Midbrain (tissue), 1 donor: ENCODE results near the gene SRMS.

Source experiments
- DNase-seq: peaks from one replicate; lab custom pipeline; 2025; lab: John Stamatoyannopoulos, UW

Gene SRMS

DNA sequence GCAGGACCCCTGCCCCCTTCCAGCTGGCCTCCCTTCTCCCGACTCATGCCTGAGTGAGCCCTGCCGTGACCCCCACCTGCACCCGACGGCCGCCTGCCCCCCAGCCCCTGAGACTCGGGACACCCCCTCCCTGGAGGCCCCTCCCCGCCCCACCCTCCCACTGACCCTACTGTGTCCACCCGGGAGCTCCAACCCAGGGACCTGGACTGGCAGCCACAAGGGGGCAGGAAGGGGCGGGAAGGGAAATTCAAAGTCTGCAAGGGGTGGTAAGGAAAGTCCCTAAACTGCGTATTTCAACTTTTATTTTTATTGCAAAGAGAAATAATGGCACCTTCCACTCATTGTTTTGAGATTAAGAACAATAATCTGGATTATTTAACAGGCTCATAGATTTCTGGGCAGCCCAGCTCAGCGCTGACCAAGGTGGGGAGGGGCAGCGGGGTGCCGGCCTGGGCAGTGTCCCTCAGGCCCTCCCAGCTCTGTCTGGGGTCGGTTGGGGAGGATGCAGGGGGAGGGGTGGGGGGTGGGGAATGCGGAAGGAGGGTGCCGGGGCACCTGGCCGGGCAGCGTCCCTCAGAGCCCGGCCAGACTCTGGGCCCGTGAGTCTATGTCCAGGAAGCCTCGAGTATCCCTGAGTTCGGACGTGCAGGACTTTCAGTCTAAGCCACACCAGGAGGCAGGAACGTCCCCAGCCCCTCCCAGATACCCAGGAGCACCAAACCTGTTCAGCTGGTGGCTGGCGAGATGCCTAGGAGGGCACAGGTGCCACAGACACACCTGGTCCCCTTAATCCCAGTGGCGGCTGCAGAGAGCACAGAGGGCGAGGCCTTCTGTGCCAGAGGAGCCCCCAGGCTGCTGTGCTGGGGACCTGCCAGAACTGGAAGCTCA lies 9.1 kb downstream of the SRMS start:
- DNase-seq = no peak

DNA sequence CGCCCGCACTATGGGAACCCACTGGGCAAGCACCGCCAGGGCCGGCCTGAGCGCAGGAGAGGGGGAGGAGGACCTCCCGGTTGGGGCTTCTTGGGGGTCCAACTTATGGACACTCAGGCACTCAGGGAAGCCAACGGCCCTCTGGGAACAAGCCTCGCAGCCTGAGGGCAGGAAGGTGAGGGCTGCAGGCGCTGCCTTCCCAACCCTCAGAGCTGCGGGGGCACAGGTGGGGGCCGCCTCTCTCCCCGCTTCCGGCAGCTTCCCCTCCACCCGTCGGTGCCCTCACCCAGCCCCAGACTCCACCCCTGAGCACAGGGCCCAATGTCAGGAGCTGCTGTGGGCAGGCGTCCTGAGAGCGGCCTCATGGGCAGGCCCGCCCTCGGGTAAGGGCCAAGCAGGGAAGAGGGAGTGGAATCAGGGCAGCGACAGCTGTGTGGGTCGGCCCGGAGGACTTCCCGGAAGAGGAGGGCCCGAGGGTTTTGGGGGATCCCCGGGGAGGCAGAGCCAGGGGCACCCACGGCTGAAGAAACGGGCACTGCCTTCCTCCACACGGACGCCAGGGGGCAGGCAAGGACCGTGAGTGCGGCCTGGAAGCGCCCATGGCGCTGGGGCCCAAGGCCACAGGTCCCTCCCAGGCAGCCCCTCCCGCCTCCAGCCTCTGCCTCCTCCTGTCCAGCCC lies 9.9 kb downstream of the SRMS start:
- peak; percentile 67 for DNase-seq

DNA sequence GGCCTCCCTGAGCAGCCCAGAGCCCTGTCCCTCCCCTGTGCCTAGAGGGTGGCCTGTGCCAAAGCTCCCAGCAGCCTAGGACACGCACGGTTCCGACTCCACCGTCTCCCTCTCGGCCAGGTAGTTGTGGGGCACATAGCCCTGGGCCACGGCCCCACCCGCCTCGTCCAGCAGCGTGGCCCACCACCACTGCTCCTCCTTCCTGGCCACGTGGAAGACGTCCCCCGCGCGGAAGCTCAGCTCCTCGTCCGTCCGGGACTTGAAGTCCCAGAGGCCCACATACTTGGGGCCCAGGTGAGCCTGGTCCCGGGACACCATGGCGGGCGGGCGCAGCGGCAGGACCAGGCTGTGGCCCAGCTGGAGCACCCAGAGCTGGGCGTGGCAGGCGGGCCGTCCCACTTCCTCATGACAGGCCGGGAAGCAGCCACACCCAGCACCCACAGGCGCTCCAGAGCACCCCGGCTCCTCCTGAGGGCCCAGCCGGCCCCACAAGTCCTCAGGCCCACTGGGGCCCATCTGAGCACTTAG lies 10.5 kb downstream of the SRMS start, which contains the start of gene PTK6:
TSS of gene PTK6 (minus strand) at position 380 of the 528 bp plus-strand sequence. CDS start at position 318, 62 bp downstream.
- no peak for DNase-seq

DNA sequence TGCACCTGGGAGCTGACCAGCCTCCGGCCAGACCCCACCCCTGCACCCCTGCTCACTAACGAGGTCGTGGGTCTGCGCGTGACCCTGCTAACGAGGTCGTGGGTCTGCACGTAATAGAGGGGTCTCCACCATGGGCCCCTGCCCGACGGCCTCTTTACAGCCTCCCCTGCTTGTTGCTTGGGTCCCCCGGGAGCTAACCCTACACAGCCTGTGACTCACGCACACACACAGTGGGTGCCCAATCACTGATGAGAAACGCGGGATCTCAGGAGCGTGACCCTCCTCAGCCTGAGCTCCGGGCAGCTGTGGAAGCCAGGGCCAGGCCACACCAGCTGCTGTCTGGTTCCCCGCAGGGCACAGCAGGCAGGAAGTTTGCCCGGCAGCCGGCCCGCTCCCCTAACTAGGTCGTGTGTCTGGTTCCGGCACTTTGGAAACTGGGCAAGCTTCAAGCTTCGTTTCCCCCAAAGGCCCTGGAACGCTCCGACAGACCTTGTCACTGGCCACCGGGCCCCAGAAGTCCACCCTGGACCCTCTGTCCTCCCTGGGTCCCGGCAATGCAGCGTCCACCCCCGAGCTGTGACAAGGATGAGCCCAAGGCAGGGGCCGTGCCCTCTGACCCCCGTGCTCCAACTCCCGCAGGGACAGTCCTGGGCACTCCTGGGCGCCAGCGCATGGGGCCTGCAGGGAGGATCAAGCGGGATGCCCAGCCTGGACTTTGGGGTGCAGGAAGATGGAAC lies 11.1 kb downstream of the SRMS start:
- no peak for DNase-seq

DNA sequence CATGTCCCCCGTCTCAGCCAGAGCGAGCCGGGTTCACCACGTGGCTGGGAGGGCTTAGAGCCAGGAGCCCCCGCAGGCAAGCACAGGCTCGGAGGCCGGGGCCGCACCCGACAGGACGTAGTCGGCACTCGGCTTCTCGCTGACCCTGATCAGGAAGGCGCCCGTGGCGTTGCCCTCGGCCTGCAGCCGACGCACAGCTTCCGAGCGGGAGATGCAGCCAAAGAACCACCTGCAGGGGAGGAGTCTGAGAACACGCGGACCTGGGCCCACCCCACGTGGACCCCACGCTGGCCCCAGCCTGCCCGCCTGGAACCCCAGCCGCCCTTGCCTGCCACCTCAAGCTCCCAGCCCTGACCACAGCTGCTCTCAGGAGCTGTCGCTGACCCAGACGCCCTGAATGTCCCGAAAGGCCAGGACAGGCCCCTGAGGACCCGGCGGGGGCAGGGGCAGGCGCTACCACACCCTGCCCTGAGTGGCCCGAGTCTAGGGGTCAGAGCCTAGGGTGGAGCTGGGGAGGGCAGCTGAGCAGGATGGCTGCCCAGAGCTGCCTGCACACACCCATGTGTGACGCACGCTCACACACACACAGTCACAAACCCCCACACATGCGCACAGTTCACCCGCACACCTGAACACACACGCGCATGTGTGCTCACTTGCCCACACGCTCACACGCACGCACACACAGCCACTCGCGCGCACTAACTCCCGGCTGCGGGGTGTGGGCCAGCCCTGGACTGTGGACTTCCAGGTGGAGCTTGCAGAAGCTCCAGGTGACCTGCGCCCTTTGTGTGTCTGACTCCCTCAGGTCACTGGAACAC lies 12.5 kb downstream of the SRMS start:
- DNase-seq = no peak

DNA sequence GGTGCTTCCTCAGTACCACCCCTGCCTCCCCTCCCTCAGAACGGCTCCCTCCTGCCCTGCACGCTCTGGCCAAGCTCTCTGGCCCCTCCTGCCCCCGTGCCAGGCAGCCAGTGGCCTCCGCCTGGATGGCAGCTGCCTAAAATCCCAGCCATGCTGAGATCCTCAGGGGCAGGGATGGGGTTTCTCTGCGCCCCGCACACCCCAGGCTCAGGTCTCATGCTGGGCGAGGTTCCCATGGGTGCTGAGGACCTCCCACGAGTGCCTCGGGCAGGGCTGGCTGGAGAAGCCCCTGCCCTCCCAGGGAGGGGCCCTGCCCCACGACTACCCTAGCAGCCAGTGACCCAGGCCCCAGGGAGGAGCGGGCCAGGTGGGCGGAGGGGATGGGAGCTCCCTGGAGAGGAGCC lies 13.1 kb downstream of the SRMS start:
- DNase-seq = no peak

DNA sequence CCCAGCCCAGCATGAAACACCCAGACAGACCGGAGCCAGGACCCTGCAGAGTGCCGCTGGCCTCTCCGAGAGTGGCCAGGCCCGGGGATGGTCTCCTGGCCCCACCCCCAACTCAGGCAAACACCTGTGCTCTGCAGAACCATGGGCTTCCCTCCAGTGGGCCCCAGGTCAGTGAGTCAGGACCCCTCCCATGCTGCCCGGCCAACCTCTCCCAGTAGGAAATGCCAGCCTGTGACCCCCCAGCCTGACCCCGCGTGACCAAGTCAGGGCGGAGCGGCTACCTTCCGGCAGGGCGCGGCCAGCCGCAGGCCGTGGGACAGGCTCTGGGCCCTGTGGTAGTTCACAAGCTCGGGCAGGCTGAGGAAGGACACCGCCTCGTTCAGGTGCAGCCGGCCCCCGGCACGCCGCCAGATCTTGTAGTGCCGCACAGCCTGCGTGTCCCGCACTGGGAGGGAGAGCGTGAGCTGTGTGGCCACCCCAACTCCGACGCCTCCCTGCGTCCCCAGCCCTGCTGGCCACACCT lies 13.6 kb downstream of the SRMS start:
- no peak for DNase-seq

DNA sequence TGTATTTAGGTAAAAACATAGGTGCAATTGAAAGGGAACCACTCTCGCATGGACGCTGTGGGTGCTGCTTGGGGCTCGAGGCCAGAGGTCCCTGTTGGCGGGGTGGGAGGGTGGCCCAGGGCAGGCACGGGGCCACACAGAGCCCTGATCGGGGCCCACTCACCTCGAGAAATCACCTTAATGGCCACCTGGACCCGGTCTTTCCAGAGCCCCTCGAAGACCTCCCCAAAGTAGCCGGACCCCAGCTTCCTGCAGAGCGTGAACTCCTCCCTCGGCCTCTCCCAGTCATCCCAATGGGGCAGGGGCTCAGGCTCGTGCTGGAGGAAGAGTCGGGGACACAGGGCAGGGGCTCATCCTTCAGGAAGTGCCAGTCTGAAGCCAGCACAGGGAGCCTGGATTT lies 14.2 kb downstream of the SRMS start:
- DNase-seq = no peak

DNA sequence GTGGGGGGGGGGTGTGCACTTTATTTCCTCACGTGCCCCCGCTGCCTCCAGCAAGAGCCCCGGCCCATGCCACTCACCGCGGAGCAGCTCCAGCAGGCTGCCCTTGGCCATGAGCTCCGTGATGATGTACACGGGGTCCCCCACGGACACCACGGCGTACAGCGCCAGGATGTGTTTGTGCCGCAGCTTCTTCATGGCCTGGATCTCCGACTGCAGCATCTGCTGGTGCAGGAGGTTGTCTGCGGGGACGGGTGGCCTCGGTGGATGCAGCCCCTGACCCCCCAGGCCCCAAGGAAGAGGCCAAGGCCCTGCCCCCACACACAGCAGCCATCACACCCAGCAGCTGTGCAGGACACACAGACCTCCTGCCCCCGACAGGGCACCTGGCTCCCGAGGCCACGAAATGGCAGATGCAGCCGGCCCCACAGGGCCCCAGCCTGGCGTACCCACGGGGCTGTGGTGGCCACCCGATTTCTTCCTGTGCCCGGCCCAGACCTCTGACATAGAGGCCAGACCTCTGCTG lies 15.0 kb downstream of the SRMS start:
- DNase-seq = no peak

DNA sequence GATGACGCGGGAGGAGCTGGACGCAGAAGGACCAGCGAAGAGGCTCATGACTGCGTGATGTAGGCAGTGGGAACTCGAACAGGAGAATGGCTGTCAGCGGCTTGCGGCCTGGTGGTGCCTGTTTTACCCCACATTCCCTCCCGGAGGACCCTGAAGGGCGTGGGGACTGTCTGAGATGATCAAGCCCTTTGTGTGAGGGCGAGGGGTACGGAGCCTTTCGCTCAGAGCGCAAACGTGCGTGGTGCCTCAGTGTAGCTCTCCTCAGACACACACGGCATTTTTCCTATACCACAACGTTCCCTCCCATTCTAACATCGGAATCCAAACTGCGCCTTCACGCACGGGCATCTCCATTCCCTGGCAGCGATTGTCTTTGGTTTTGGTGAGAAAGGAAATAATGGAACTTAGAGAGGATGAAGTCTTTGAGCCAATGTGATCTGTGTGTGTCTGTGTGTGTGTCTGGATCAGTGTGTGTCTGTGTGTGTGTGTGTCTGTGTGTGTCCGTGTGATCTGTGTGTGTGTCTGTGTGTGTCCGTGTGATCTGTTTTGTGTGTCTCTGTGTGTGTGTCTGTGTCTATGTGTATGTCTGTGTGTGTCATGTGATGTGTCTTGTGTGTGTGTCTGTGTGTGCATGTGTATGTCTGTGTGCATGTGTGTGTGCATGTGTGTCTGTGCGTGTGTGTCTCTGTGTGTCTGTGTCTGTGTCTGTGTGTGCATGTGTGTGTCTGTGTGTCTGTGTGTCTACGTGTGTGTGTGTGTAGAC lies 15.7 kb downstream of the SRMS start:
- DNase-seq = no peak

DNA sequence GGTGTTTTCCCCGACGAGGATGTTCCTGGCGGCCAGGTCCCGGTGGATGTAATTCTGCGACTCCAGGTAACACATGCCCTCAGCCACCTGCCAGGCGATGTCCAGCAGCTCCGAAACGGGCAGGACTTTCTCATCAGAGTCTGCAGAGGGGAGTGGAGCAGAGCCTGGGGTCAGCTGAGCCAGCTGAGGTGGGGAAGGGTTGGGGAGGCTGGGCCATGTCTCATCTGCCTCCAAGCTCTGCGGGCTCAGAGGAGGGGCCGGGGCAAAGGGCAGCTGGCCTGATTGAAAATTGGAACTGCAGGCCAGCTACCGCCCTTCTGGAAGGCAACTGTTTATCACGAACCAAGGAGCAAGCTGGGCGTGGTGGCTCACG lies 16.8 kb downstream of the SRMS start:
- no peak for DNase-seq

DNA sequence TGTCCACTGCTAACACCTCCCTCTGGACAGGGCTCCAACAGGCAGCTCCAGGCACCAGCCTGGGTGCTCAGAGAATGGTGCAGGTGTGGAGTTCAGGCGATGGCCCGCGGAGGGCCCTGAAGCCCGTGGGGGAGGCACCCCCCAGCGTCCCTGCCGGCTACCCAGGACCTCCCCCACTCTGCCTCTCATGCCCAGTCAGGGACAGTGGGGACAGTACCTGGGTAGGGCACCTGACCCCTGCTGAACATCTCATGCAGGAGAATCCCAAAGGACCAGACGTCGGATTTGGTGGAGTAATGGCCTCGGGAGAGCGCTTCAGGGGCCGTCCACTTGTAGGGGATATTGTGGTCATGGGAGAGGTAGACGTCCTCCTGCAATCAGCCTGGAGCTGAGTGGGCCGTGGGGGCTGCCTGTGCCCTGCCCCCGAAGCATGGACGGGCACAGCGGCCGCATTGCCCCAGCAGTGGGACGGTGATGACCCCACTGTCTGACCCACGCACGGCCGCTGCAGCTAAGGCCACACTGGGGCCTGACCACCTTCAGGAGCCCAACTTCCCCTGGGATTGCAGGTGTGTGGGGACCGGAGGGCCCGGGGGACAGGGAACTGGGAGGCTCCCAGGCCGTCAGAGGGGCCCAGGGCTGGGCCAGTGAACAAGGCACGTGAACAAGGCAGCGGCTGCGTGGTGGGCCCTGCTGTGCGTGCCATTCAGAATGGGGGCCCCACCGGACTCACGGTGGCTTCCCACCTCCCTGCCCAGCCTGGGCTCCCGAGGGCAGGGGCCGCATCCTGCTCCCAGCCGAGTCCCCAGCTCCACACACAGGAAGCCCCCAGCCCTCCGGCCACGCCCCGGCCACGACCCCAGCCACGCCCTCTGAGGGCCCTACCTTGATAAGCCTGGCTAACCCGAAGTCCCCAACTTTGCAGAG lies 17.4 kb downstream of the SRMS start:
- no peak for DNase-seq

DNA sequence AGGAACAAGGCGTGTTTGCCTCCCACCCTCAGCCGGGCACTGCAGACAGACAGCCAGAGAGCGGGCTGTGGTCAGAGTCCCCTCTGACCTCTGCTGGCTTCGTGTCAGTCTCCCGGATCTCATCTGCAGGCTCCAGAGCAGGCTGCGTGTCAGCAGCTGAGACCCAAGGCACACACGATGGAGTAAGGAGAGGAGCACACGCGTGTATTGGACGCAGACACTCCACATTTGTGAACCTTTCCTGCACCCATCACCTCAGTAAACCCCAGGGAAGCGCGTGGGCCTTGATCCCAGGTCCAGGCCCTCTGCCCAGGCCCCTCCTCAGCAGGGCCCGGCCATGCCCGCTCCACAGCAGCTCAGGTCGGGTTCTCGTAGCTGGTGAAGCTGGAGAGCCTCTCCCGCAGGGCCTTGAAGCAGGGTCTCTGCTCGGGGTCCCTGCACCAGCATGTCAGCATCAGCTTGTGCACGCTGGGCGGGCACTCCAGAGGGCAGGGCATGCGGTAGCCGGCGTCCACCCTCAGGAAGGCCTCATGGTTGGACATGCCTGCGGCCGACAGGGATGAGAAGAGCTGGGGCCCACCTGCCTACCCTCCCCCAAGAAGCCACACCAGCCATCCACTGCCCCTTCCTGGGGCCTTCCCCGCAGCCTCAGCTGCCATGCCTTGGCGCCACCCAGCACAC lies 18.2 kb downstream of the SRMS start:
- DNase-seq = no peak

DNA sequence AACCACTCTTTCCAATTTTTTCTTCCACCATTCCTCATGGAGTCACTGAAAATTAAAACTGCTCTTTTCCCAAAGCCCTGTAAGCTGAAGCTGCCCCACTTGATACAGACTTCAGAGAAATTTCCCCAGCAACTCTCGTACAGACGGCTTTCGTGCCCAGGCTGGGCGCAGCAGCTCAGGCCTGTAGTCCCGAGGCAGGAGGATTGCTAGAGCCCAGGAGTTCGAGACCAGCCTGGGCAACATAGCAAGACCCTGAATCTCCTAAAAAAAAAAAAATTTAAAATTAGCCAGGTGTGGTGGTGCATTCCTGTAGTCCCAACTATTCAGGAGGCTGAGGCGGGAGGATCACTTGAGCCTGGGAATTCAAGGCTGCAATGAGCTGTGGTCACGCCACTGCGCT lies 20.4 kb downstream of the SRMS start:
- DNase-seq = no peak

DNA sequence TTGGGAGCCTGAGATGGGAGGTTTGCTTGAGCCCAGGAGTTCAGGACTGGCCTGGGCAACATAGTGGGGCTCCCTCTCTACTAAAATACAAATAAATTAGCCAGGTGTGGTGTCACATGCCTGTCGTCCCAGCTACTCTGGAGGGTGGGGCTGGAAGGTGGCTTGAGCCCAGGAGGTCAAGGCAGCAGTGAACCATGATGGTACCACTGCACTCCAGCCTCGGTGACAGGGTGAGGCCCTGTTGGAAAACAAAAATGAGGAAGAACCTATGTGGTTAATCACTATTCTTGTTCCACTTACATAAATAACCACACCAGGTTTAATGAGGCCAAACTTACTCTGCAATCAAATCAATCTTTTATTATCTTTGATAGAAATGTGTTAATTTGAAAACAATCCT lies 21.6 kb downstream of the SRMS start:
- no peak for DNase-seq

DNA sequence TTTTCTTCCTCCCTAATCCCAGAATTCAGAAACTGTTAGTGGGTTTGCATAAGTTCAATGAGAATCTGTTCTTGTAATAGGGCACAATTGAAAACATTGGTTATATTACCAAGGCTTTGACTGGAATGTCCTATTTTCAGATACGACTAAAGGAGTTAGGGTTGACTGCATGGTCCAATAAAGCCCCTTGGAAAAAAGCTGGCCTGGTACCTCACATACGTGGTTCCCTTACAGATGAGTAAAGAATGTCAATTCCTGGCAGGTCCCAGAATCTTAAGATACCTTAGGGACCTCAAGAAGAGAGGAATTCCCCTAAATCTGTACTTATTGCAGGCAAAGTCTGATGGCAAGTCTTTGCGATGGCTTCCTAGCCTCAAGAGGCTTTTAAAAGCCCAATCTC lies 22.4 kb downstream of the SRMS start:
- DNase-seq = no peak

DNA sequence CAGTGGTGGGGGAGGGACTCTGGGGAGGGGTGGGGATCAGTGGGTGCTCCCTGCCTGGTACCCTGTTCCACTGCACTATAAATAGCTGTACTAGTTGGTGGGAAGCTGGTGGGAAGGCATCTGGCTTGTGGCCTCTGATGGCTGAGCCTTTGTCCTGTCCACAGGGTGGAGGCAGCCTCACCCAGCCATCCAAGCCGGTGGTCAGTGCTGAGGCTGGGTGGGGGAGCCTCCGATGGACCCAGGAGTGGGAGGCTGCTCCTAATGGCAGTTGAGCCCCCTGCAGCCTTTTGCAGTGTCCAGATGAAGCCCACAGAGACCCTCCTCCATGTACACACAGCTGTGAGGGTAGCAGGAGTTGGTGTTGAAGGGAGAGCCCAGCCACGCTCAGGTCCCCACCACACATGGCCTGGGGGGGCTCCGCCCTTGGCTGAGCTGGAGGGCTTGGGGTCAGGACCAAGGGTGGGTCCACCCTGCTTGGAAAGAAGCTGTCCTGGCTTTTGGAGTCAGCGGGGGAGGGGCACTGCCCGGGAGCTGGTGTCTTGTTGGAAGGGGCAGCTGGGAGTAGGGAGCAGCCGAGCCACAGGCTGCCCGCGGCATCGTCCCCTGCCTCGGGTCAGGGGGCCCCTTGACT lies 24.5 kb downstream of the SRMS start:
- DNase-seq = no peak
